T47D (cell line): ENCODE measurements around the gene ATP1A1.

ENCODE experiments used
- DNase-seq, 2 experiments: peaks; one replicate each; pipeline versions ENCODE4 v3.0.0 to v3.0.0-alpha.2; 2011 to 2012; ENCODE audit warnings: low read depth in 1 of 2, low spot score in 1 of 2
- JUND ChIP-seq: IDR thresholded peaks from 2 replicates; pipeline ENCODE4 v1.6.1; 2012; ENCODE audit warnings: low read depth
- in situ Hi-C: cut with HindIII; loops from 2 replicates; pipeline ENCODE4 v1.10.0; 2016; ENCODE audit warnings: low sequenced_read_pairs, low pct_unique_long_range_greater_than_20kb

Gene ATP1A1

GRCh38 chr1:116372651-116373430 is at the start of gene ATP1A1:
Gene ATP1A1, plus strand, starts transcription at chr1:116373244. Its CDS starts 268 bp downstream, at chr1:116373512.
- no peak for TF ChIP-seq JUND
- in situ Hi-C loops = no loop called here
- DNase-seq = peak; percentile 77 to 93

GRCh38 chr1:116323491-116323890 is 49.6 kb upstream of the ATP1A1 start:
- peak in 1 of 2 experiments; percentile 28 for DNase-seq
- no peak for TF ChIP-seq JUND
- in situ Hi-C loops = no loop called here

- DNase-seq = no peak
- in situ Hi-C loops = no loop called here
- TF ChIP-seq JUND = no peak
These were observed 48.6 kb upstream of the ATP1A1 start for GRCh38 chr1:116324411-116324810.

GRCh38 chr1:116325104-116325503 is 47.9 kb upstream of the ATP1A1 start:
- no peak for TF ChIP-seq JUND
- no peak for DNase-seq
- in situ Hi-C loops = no loop called here

GRCh38 chr1:116325922-116326321 is 47.1 kb upstream of the ATP1A1 start:
- in situ Hi-C loops = no loop called here
- TF ChIP-seq JUND = no peak
- DNase-seq = no peak

GRCh38 chr1:116326486-116326885 is 46.6 kb upstream of the ATP1A1 start:
- in situ Hi-C loops = no loop called here
- DNase-seq = no peak
- no peak for TF ChIP-seq JUND

- in situ Hi-C loops = no loop called here
- DNase-seq = no peak
- TF ChIP-seq JUND = no peak
These were observed 44.4 kb upstream of the ATP1A1 start for GRCh38 chr1:116328671-116329070.

GRCh38 chr1:116329524-116330341 is 43.3 kb upstream of the ATP1A1 start:
- in situ Hi-C loops = no loop called here
- no peak for TF ChIP-seq JUND
- DNase-seq = peak in 1 of 2 experiments; percentile 12

- TF ChIP-seq JUND = no peak
- DNase-seq = peak in 1 of 2 experiments; percentile 13
- in situ Hi-C loops = no loop called here
These were observed 42.7 kb upstream of the ATP1A1 start for GRCh38 chr1:116330342-116330652.

GRCh38 chr1:116330846-116331245 is 42.2 kb upstream of the ATP1A1 start:
- no peak for TF ChIP-seq JUND
- in situ Hi-C loops = no loop called here
- no peak for DNase-seq

GRCh38 chr1:116331523-116331922 is 41.5 kb upstream of the ATP1A1 start:
- DNase-seq = no peak
- TF ChIP-seq JUND = no peak
- in situ Hi-C loops = no loop called here

GRCh38 chr1:116332451-116332850 is 40.6 kb upstream of the ATP1A1 start:
- no peak for DNase-seq
- TF ChIP-seq JUND = no peak
- in situ Hi-C loops = no loop called here
